Stimulated activated CD4-positive, alpha-beta T cell treated with anti-CD3 and anti-CD28 coated beads, Interleukin-15, amount 100 ng/mL, for 24 hours (primary cell): ENCODE data around the gene AMPH.
A peak's percentile ranks its signal among the peaks of the same experiment; 100 is the strongest.
"Not testable (repeated sequence)": the region's sequence is repeated elsewhere in the genome, so short reads cannot be mapped to it uniquely, and the experiment has no call there.

Experiments
- DNase-seq: peaks from one replicate; pipeline ENCODE4 v3.0.0-alpha.2; 2020

The AMPH gene

DNA sequence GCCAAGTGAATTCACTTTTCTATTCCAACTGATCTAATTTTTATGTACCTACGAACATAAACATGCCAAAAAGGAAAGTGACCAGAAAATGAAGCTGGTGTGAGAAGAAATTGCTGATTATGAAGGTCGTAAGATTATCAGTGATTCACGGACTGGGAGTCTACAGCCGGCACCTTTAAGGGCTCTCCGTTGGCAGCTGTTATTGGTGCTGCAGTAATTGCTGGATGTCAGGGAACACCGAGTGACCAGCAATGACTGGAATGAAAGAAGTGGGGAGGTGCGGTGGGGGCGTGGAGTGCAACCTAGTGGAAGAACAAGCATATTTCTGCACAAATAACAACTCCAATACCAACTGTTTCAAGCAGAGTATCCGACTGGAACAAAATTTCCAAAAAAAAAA, 247.9 kb downstream of the AMPH start:
- DNase-seq: no peak

DNA sequence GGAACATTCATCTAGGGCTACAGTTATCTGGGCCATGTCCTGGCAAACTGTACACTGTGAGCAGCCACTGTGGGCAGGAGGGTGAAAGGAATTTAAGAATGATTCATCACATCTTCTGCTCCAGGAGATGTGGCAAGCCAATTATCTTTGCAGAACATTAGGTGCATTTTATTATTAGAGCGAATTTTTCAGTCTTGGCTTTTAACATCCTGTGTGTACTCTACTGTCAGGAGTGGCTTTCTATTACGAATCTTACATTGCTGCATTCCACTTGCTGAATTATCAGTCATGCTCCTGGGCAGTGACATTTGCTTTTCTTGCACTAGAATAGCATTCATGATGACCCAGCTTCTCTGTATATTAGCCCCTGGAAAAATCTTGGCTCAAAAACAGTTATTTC, 248.5 kb downstream of the AMPH start:
- no peak for DNase-seq

DNA sequence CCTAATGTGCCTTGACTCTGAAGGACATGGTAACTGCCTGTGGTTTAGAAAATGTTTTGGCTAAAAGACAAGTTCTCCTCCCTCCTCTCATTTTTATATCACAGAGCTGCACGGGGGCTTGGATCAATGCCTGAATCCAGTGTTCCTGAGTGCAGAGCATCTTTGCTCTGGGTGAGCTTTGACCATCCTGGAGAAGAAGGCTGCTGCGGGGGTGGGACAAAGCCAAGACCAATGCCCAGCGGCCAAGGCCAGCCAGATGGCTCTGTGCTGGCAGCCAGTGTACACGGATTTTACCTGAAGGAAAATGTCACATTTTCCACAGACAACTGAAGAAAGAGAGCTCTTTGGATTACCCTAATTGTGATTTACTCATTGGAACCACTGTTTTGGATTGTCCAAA, 255.7 kb downstream of the AMPH start:
- DNase-seq: no peak

DNA sequence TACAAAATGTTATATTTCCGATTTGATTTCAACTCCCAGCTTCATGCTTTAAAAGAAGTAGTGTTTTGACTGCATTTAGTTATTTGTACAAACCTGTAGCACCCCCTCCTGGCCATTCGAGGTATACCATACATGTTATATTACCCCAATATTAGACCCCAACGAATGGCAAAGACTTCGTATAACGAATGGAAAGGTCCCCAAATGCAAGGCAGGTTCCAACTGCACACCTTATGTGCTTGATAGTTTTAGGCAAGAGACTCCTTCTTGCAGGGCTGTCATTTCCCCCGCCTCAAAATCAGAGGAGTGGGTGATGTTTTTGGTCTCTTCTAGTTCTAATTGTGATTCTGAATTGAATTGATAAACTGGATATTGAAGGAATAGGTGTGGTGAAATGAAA, 256.7 kb downstream of the AMPH start:
- DNase-seq: peak; percentile 69

DNA sequence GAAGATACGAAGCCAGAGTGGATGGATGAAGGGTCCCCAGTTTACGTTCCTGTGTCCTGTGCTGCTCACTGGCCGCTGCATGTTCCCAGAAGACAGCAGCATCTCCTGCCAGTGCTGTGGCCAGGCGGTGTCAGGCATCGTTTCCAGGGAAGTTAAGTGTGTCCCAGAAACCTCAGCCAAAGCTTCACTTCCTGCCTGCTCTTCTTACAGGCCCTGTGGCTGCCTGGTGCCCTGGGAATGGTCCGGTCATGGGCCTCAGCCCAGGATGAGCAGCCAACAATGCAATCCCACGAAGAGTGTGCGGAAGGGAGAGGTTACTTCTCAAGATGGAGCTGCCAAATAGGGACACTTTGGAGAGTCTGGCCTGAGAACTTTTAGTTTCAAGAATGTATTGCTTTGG, 258.0 kb downstream of the AMPH start:
- DNase-seq: no peak

DNA sequence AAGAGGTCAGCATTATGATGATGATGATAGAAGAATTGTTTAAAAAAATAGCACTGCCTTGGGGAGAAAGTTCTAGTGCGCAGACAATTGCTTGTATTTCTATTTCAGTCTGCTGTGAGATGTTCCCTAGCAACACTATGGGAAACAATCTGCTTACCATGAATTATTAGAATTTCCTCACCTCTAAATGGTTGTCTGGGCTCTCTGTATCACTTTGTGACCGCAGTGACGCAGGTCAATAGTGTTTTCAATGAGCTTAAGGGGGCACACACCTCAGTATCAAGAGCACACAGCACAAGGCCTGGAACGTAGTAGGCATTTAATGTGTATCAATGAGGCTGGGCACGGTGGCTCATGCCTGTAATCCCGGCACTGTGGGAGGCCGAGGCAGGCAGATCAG, 258.9 kb downstream of the AMPH start:
- DNase-seq: no peak

DNA sequence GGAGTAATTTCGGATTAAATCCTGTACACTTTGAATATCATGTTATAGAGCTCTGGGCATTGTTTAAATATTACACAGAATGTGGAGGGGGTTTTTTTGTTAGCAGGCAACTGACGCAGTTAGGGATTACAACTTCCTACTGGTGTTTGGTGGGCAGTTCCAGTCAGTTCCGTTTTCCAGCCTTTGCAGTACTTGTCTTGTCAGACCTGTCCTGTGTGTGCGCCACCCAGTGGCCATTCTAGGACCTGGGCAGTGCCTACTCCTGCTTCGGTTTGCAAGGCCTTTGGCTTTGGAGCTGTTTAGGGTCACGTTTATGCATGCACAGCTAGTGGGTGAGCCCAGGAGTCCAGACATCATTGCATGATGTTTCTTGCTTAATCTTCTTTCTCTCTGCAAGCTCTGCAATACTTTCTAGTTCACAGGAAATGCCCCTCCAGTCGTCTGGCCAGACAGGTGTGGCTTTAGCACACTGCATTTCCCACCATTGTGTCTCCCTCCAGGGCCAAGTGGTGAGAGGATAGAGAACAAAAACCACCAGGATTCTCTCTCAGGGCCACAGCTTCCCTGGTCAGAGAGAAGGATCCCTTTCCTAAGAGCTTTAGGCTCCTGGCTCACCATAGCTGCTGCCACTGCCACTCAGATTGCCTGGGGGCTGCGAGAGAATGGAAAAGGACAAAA, 261.2 kb downstream of the AMPH start:
- peak; percentile 91 for DNase-seq

DNA sequence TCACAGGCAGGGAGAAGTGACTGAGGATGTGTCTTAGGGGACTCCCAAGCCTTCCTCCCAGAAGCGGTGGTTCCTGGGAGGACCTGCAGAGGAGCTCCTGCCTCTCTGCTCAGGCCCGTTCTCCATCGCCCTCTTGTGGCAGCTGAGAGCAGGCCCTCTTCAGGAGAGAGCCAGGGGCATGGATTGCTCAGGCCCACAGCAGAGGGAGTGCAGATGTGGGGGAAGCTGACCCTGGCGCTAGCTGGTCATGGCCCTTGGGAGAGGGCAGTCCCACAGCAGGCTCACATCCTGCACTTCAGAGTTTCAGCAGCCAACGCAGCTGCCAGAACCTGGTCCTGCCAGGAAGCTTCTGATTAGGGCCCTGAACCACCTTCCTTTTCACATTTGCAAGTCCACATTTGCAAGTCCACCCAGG, 263.0 kb downstream of the AMPH start:
- DNase-seq: peak; percentile 87

DNA sequence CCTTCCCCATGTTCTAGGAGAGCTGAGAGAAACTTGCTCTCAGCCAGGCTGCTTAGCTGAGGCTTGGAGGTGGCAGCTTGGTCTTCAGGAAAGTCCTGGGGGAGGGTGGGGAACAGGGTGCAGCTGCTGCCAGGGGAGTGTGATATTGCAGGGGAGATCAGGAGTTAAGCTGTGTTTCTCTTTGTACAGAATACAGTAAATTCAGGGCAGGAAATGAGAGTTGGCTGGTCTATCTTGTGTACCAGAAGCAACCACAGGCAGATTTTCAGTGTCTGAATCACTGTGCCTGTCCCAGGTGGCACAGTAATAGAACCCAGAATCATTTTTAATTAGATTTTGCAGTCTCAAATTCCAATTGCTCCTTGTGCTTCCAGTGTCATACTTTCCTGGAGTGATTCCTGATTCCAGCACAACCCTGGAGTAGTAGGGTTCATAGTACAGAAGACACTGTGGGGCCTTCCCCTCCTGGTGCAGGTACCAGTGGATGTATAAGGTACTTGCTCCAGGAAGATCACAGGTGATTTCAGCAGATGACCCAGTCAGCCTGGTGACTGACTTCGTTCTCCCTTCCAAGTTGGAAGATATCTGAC, 263.8 kb downstream of the AMPH start:
- peak; percentile 31 for DNase-seq

DNA sequence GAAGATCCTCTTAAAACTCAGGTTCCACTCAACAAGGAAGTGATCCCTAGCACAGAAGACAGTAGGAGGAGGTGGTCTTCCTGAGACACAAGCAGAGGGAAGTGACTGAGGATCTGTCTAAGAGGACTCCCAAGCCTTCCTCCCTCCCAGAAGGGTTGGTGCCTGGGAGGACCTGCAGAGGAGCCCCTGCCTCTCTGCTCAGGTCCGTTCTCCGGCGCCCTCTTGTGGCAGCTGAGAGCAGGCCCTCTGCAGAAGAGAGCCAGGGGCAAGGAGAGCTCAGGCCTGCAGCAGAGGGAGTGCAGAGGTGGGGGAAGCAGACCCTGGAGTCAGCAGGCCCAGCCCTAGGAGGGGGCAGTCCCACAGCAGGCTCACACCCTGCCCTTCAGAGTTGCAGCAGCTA, 267.8 kb downstream of the AMPH start:
- peak; percentile 76 for DNase-seq

DNA sequence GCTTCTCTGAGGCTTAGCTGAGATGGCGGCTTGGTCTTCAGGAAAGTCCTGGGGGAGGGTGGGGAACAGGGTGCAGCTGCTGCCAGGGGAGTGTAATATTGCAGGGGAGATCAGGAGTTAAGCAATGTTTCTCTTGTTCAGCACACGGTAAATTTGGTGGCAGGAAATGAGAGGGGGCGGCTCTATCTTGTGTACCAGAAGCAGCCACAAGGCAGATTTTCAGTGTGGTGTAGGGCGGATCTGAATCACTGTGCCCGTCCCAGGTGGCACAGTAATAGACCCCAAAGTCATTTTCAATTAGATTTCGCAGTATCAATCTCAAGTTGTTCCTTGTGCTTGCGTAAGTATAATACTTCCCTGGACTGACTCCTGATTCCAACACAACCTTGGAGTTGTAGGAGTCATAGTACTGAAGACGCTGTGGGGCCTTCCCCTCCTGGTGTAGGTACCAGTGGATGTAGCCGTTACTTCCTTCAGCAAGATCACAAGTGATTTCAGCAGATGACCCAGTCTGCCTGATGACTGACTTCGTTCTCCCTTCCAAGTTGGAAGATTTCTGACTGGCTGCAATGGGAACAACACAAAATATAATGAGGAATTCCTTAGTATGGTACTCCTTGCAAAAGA, 268.4 kb downstream of the AMPH start:
- peak; percentile 66 for DNase-seq

DNA sequence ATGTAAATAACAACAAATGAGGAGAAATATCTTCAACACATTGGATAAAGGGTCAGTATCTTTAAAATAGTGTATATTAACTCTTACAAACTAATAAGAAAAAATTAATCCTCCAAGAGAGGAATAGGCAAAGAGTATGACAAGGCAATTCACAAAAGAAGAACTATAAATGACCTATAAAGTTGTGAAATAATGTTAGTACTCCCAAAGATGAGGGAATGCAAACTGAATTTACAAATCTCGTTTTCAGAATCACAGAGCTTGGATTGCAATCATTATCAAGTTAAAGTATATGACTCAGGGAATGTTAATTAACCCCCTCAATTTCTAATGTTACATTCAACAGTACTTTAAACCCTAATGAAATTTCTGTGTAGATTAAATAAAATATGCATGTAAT, 270.4 kb downstream of the AMPH start:
- DNase-seq: no peak

DNA sequence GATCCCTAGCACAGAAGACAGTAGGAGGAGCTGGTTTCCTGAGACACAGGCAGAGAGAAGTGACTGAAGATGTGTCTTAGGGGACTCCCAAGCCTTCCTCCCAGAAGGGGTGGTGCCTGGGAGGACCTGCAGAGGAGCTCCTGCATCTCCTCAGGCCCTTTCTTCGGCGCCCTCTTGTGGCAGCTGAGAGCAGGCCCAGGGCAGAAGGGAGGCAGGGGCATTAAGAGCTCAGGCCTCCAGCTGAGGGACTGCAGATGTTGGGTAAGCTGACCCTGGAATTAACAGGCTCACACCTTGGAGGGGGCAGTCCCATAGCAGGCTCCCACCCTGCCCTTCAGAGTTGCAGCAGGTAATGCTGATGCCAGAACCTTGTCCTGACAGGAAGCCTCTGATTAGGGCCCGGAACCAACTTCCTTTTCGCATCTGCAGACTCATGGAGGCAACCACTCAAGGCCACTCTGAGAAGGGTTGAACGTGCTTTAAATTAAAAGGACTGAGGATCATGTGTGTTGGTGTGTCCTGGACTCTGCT, 272.0 kb downstream of the AMPH start:
- DNase-seq: peak; percentile 89

DNA sequence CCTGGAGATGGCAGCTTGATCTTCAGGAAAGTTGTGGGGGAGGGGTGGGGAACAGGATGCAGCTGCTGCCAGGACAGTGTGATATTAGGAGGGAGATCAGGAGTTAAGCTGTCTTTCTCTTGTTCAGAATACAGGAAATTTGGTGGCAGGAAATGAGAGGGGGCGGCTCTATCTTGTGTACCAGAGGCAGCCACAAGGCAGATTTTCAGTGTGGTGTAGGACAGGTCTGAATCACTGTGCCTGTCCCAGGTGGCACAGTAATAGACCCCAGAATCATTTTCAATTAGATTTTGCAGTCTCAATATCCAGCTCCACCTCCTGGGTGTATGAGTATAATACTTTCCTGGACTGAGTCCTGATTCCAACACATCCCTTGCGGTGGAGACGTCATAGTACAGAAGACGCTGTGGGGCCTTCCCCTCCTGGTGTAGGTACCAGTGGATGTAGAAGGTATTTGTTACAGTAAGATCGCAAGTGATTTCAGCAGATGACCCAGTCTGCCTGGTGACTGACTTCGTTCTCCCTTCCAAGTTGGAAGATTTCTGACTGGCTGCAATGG, 272.8 kb downstream of the AMPH start:
- DNase-seq: peak; percentile 62

DNA sequence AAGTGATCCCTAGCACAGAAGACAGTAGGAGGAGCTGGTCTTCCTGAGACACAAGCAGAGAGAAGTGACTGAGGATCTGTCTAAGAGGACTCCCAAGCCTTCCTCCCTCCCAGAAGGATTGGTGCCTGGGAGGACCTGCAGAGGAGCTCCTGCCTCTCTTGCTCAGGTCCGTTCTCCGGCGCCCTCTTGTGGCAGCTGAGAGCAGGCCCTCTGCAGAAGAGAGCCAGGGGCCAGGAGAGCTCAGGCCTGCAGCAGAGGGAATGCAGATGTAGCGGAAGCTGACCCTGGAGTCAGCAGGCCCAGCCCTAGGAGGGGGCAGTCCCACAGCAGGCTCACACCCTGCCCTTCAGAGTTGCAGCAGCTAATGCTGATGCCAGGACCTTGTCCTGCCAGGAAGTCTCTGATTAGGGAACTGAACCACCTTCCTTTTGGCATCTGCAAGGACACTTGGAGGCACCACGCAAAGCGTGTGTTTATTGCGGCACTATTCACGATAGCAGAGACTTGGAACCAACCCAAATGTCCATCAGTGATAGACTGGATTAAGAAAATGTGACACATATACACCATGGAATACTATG, 276.8 kb downstream of the AMPH start:
- DNase-seq: peak; percentile 72

DNA sequence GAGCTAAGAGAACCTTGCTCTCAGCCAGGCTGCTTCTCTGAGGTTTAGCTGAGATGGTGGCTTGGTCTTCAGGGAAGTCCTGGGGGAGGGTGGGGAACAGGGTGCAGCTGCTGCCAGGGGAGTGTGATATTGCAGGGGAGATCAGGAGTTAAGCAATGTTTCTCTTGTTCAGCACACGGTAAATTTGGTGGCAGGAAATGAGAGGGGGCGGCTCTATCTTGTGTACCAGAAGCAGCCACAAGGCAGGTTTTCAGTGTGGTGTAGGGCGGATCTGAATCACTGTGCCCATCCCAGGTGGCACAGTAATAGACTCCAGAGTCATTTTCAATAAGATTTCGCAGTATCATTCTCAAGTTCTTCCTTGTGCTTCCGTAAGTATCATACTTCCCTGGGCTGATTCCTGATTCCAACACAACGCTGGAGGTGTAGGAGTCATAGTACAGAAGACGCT, 277.7 kb downstream of the AMPH start:
- DNase-seq: peak; percentile 53

DNA sequence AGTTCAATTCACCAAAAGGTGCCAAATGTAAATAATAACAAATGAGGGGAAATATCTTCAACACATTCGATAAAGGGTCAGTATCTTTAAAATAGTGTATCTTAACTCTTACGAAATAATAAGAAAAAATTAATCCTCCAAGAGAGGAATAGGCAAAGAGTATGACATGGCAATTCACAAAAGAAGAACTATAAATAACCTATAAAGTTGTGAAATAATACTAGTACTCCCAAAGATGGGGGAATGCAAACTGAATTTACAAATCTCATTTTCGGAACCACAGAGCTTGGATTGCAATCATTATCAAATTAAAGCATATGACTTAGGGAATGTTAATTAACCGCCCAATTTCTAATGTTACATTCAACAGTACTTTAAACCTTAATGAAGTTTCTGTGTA, 279.6 kb downstream of the AMPH start:
- no peak for DNase-seq

DNA sequence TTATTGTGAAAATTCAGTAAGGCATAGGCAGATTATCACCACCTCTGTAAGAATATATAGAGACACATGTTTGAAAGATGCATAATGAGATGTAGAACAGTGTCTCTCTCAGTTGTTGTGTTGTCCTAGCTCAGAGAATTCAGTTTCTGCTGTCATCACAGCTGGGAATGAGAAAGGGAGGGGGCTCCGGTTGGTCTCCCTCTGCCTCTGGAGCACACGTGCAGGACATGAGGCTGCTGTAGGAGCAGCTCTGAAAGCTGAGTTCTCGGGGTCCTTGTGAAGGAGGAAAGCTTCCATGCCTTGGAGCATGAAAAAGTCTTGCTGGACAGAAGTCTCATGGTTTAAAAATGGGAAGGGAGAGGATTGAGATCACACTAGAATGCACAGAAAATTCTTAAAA, 280.4 kb downstream of the AMPH start:
- not testable (repeated sequence) for DNase-seq

DNA sequence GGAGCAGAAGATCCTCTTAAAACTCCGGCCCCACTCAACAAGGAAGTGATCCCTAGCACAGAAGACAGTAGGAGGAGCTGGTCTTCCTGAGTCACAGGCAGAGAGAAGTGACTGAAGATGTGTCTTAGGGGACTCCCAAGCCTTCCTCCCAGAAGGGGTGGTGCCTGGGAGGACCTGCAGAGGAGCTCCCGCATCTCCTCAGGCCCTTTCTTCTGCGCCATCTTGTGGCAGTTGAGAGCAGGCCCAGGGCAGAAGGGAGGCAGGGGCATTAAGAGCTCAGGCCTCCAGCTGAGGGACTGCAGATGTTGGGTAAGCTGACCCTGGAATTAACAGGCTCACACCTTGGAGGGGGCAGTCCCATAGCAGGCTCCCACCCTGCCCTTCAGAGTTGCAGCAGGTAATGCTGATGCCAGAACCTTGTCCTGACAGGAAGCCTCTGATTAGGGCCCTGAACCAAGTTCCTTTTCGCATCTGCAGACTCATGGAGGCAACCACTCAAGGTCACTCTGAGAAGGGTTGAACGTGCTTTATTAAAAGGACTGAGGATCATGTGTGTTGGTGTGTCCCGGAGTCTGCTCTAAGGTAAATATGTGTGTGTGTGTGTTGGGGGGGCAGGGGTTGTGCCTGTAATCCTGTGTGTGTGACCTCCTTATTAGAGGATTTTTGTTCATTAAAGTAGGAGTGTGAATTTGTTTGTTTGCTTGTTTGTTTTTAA, 281.1 kb downstream of the AMPH start:
- peak; percentile 73 for DNase-seq

DNA sequence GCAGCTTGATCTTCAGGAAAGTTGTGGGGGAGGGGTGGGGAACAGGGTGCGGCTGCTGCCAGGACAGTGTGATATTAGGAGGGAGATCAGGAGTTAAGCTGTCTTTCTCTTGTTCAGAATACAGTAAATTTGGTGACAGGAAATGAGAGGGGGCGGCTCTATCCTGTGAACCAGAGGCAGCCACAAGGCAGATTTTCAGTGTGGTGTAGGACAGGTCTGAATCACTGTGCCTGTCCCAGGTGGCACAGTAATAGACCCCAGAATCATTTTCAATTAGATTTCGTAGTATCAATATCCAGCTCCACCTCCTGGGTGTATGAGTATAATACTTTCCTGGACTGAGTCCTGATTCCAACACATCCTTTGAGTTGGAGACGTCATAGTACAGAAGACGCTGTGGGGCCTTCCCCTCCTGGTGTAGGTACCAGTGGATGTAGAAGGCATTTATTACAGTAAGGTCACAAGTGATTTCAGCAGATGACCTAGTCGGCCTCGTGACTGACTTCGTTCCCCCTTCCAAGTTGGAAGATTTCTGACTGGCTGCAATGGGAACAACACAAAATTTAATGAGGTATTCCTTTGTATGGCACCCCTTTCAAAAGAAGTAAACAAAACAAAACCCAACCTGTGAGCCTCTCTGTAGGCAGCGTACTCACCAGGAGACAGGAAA, 281.9 kb downstream of the AMPH start:
- DNase-seq: peak; percentile 39

DNA sequence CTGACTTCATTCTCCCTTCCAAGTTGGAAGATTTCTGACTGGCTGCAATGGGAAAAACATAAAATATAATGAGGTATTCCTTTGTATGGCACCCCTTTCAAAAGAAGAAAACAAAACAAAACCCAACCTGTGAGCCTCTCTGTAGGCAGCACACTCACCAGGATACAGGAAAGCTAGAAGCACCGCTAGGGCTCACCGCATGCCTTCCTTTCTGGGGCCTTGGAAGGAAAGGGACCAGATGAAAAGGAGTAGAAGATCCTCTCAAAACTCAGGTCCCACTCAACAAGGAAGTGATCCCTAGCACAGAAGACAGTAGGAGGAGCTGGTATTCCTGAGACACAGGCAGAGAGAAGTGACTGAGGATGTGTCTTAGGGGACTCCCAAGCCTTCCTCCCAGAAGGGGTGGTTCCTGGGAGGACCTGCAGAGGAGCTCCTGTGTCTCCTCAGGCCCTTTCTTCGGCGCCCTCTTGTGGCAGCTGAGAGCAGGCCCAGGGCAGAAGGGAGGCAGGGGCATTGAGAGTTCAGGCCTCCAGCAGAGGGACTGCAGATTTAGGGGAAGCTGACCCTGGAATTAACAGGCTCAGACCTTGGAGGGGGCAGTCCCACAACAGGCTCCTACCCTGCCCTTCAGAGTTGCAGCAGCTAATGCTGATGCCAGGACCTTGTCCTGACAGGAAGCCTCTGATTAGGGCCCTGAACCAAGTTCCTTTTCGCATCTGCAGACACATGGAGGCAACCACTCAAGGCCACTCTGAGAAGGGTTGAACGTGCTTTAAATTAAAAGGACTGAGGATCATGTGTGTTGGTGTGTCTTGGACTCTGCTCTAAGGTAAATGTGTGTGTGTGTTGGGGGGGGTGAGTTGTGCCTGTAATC, 285.6 kb downstream of the AMPH start:
- DNase-seq: peak; percentile 43
